Dermis blood vessel endothelial cell (primary cell): ENCODE measurements around the gene ERGIC3. TPM values are rescaled to one million over a fixed set of nuclear protein-coding genes. Genes with fewer than 3 reads are reported as not detected.
A peak's percentile ranks its signal among the peaks of the same experiment; 100 is the strongest.

Experiments used
- DNase-seq: peaks from one replicate; pipeline ENCODE4 v3.0.0; 2010
- total RNA-seq: library from RNA; depleted of rRNA; stranded (reverse); fragments of >200 nt; gene quantifications from 2 replicates; pipeline ENCODE4 v1.2.3, GENCODE V29; 2014

The ERGIC3 gene
- total RNA-seq, 1 donor from 2014 or later, result 484 TPM

DNA sequence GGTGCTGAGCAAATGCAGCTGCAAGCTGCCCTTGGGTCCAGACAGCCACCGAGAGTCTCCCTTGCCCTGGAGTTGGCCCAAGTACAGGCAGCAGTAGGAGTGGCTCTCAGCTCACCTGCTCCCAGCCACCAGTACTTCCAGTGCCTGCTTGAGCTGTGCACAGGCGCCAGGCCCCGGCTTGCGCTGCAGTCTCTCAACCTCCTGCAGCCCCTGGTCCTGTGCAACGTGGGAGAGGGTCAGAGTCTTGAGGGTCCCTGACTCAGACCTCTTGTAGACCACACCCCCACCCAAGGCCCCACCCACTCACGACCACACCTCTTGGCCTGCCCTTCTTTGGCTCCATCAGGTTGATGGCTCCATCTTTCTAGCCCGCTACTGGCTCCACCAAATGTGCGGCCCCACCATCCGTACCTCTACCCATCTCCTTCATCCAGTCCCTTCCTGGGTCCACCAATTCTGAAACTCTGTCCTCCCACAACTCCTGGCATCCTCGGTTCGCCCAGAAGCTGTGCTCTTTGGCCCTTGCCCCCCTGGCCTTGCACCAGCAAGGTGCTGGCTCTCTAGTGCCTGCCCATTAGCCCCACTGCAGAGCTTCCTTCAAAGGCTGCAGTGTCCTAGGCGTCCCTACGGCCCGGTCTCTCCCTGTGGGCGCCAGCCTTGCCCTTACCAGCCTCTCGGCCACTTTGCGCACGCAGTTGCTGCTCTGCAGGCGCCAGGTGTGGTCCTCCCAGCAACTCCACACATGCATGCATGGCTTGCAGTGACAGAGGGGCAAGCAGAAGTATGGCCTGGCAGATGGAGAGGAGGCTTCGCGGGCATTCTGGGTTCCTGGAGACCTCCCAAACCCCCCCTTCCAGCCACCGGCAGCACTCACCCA lies 57.3 kb downstream of the ERGIC3 start:
- no peak for DNase-seq

GRCh38 chr20:35599776-35600120 lies 57.9 kb downstream of the ERGIC3 start:
- no peak for DNase-seq

DNA sequence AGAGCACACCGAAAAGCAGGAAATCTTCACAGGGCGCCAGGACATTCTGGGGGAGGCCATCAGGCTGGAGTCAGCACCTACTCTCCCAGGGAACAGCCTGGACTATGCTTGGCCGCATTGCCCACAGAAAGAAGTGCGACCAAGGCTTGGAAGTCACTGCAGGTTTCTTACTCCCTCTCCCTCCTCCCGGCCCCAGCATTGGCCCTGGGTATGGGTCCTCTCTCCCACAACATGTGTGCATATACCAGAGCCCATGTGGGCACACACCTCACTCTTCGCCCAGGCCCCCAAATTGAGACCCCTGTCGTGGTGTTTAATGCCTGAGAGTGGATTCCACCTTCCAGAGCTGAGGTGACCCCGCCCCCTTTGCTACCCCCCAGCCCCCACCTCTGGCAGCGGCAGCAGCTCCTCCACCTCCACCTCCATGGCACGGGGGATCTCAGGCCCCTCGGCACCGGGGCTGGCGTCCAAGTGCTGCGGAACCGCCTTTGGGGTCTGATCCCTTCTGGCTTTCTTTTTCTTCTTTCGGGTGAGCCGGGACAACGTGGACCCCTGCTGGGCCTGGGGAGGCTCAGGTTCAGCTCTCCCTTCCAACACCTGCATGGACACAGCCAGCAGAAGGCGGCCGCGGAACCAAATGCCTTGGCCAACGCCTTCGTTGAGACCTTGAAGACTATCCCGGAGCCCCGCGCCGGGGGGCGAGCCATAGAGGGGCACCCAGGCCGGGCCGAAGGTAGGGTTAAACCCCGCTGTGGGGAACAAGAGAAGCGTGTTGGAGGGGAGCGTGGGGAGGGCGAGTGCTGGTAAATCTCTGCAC lies 58.5 kb downstream of the ERGIC3 start:
- DNase-seq, result no peak

- peak; percentile 80 for DNase-seq
Measured at GRCh38 chr20:35600993-35601973, 59.4 kb downstream of the ERGIC3 start.

DNA sequence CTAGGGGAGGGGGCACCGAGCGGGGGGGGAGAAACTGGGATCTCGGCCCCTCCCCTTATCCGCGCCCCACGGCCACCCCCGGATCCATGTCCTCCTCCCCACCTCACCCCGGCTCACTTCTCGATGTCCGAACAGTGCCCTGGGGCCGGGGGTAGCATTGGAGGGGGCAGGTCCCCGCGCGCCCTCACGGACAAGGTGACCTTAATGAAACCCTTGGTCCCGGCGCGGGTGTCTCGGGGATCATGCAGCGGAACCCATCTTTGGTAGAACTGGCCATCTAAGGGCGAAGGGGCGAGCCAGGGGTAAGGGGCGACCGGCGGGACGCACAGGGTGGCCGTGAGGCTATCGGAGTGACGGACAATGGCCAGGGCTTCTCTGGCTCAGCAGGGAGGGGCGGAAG lies 60.1 kb downstream of the ERGIC3 start:
- no peak for DNase-seq

- no peak for DNase-seq
Measured at GRCh38 chr20:35602851-35603495, 61.1 kb downstream of the ERGIC3 start.

- DNase-seq, result no peak
Measured at GRCh38 chr20:35603695-35604448, 62.0 kb downstream of the ERGIC3 start.

DNA sequence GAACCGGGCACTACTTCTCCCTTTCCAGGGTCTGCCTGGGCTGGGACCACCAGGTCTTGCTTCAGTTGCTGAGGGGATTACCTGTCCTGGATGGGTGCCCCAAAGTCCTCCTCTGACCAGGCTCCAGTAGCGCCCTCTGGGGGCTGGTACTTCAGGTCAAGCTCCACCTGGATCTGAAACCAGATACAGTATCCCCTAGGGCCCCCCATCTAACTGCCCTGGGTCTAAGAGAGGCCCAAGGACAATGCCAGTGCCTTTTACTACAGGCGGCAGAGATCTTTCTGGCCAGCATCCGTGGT lies 62.5 kb downstream of the ERGIC3 start:
- peak; percentile 47 for DNase-seq

GRCh38 chr20:35606127-35606526 lies 64.2 kb downstream of the ERGIC3 start:
- DNase-seq, result no peak

Other genes starting within 250 kb of the ERGIC3 start
- gene FAM83C, start 249.7 kb upstream of the ERGIC3 start, total RNA-seq, result not detected in 2 replicates
- 20.4 and 22.6 TPM in 2 replicates for gene UQCC1, start 130.1 kb upstream of the ERGIC3 start, total RNA-seq
- gene GDF5, start 103.8 kb upstream of the ERGIC3 start, total RNA-seq, result 0.17 and 0.56 TPM in 2 replicates
- gene CEP250, start 86.5 kb upstream of the ERGIC3 start, total RNA-seq, result 13.4 and 24.2 TPM in 2 replicates
- not detected in 2 replicates for gene C20orf173, start 12.4 kb upstream of the ERGIC3 start, total RNA-seq
- 10.0 and 19.1 TPM in 2 replicates for gene SPAG4, start 73.8 kb downstream of the ERGIC3 start, total RNA-seq
- 94.5 and 159 TPM in 2 replicates for gene CPNE1, start 122.8 kb downstream of the ERGIC3 start, total RNA-seq
- 42.5 and 58.1 TPM in 2 replicates for gene RBM12, start 122.8 kb downstream of the ERGIC3 start, total RNA-seq
- 12.8 and 28.0 TPM in 2 replicates for gene NFS1, start 157.3 kb downstream of the ERGIC3 start, total RNA-seq
- gene ROMO1, start 157.3 kb downstream of the ERGIC3 start, total RNA-seq, result 104 and 241 TPM in 2 replicates
- gene RBM39, start 200.2 kb downstream of the ERGIC3 start, total RNA-seq, result 250 and 362 TPM in 2 replicates
- gene PHF20, start 229.9 kb downstream of the ERGIC3 start, total RNA-seq, result 38.4 and 41.5 TPM in 2 replicates